IgD-negative memory B cell (primary cell): ENCODE data around the gene RAD18. TPM values are rescaled to one million over a fixed set of nuclear protein-coding genes. Genes with fewer than 3 reads are reported as not detected.

Source experiments
- H3K27ac Mint-ChIP-seq, 3 donors: one replicate each; pipeline ENCODE4 v1.8.0; 2020 to 2022; ENCODE audit warnings: mild to moderate bottlenecking in 3 of 3, mixed read lengths in 3 of 3, moderate library complexity in 1 of 3
- H3K27me3 Mint-ChIP-seq: one replicate; pipeline ENCODE4 v1.8.0; 2021; ENCODE audit warnings: mixed read lengths
- H3K36me3 Mint-ChIP-seq: one replicate; pipeline ENCODE4 v1.8.0; 2020; ENCODE audit warnings: mild to moderate bottlenecking, mixed read lengths
- H3K4me1 Mint-ChIP-seq, 3 donors: one replicate each; pipeline ENCODE4 v1.8.0; 2020 to 2022; ENCODE audit warnings: mixed read lengths in 3 of 3, mild to moderate bottlenecking in 1 of 3
- H3K4me3 Mint-ChIP-seq, 4 donors: one replicate each; pipeline ENCODE4 v1.8.0; 2020 to 2022; ENCODE audit warnings: mild to moderate bottlenecking in 4 of 4, mixed read lengths in 4 of 4, moderate library complexity in 3 of 4
- H3K9me3 Mint-ChIP-seq, 3 donors: one replicate each; pipeline ENCODE4 v1.8.0; 2020 to 2021; ENCODE audit warnings: mixed read lengths in 3 of 3, mild to moderate bottlenecking in 1 of 3
- polyA plus RNA-seq: library from polyadenylated mRNA; unstranded; fragments of 300-500 nt; fragmentation: Illumina TruSeq; gene quantifications from one replicate; pipeline ENCODE4 v1.2.3, GENCODE V29; 2021

RAD18 gene
- polyA plus RNA-seq: 15.6 TPM

- Mint-ChIP-seq H3K27me3 (peaks cover under 1% of the 10 kb centered on the region), H3K27ac (peak within 1 kb of the TSS; percentile 91 to 98 (median 97)), H3K9me3 (no peaks in the 10 kb centered on the region), H3K36me3 (no peaks in the 10 kb centered on the region), H3K4me1 (peaks cover 19 to 34% (median 21%) of the 10 kb centered on the region in 3 donors), H3K4me3 (peak within 1 kb of the TSS; percentile 94 to 99 (median 98))
Measured at GRCh38 chr3:8963137-8963853, at the start of gene RAD18. Gene RAD18 (minus strand): TSS chr3:8963472. CDS start chr3:8963385, 87 bp downstream.

- Mint-ChIP-seq H3K9me3 (peaks cover 0 to 8% (median 0%) of the 10 kb centered on the region in 3 donors), H3K27me3 (no peaks in the 10 kb centered on the region), H3K27ac (no peak overlapping the region), H3K36me3 (no peaks in the 10 kb centered on the region), H3K4me1 (peaks cover 0 to 1% (median 0%) of the 10 kb centered on the region in 3 donors), H3K4me3 (no peak overlapping the region)
Measured at GRCh38 chr3:9012521-9012920, 49.2 kb upstream of the RAD18 start.

GRCh38 chr3:9009976-9010545 is 46.8 kb upstream of the RAD18 start:
- Mint-ChIP-seq H3K27me3 (no peaks in the 10 kb centered on the region), H3K4me1 (no peaks in the 10 kb centered on the region), H3K36me3 (no peaks in the 10 kb centered on the region), H3K4me3 (no peak overlapping the region), H3K9me3 (peaks cover 0 to 8% (median under 1%) of the 10 kb centered on the region in 3 donors), H3K27ac (no peak overlapping the region)

GRCh38 chr3:9008550-9009255 is 45.4 kb upstream of the RAD18 start:
- peak overlapping the region in 1 of 3 donors; percentile 70 for H3K27ac Mint-ChIP-seq

GRCh38 chr3:9007928-9008327 is 44.7 kb upstream of the RAD18 start:
- no peaks in the 10 kb centered on the region for H3K36me3 Mint-ChIP-seq
- H3K9me3 Mint-ChIP-seq: peaks cover 0 to 7% (median 5%) of the 10 kb centered on the region in 3 donors
- no peak overlapping the region for H3K4me3 Mint-ChIP-seq
- H3K27me3 Mint-ChIP-seq: peaks cover 2% of the 10 kb centered on the region
- no peaks in the 10 kb centered on the region for H3K4me1 Mint-ChIP-seq
- peak overlapping the region in 1 of 3 donors; percentile 70 for H3K27ac Mint-ChIP-seq

More at GRCh38 chr3:9008550-9009255, 45.4 kb upstream of the RAD18 start:
- H3K36me3 Mint-ChIP-seq: no peaks in the 10 kb centered on the region
- H3K9me3 Mint-ChIP-seq: peaks cover 0 to 7% (median 5%) of the 10 kb centered on the region in 3 donors
- H3K4me3 Mint-ChIP-seq: no peak overlapping the region
- no peaks in the 10 kb centered on the region for H3K4me1 Mint-ChIP-seq
- H3K27me3 Mint-ChIP-seq: peaks cover 2% of the 10 kb centered on the region

GRCh38 chr3:9007213-9007612 is 43.9 kb upstream of the RAD18 start:
- no peak overlapping the region for H3K4me3 Mint-ChIP-seq
- H3K27ac Mint-ChIP-seq: no peak overlapping the region
- peaks cover 0 to 5% (median 5%) of the 10 kb centered on the region in 3 donors for H3K9me3 Mint-ChIP-seq
- no peaks in the 10 kb centered on the region for H3K4me1 Mint-ChIP-seq
- H3K36me3 Mint-ChIP-seq: no peaks in the 10 kb centered on the region
- peaks cover 2% of the 10 kb centered on the region for H3K27me3 Mint-ChIP-seq

GRCh38 chr3:9000041-9000440 is 36.8 kb upstream of the RAD18 start:
- Mint-ChIP-seq H3K27me3 (peaks cover 10% of the 10 kb centered on the region), H3K4me3 (no peak overlapping the region), H3K4me1 (no peaks in the 10 kb centered on the region), H3K36me3 (peaks cover 2% of the 10 kb centered on the region), H3K27ac (no peak overlapping the region), H3K9me3 (peaks cover 0 to 5% (median 2%) of the 10 kb centered on the region in 3 donors)

- Mint-ChIP-seq H3K9me3 (peaks cover 0 to 2% (median 0%) of the 10 kb centered on the region in 3 donors), H3K36me3 (peaks cover 2% of the 10 kb centered on the region), H3K4me3 (no peak overlapping the region), H3K27me3 (peaks cover 8% of the 10 kb centered on the region), H3K27ac (no peak overlapping the region), H3K4me1 (no peaks in the 10 kb centered on the region)
Measured at GRCh38 chr3:8997151-8997550, 33.9 kb upstream of the RAD18 start.

GRCh38 chr3:8996681-8997121 is 33.4 kb upstream of the RAD18 start:
- Mint-ChIP-seq H3K27me3 (peaks cover 7% of the 10 kb centered on the region), H3K4me3 (no peak overlapping the region), H3K9me3 (peaks cover 0 to 2% (median 0%) of the 10 kb centered on the region in 3 donors), H3K27ac (no peak overlapping the region), H3K4me1 (no peaks in the 10 kb centered on the region), H3K36me3 (peaks cover 2% of the 10 kb centered on the region)

GRCh38 chr3:8996216-8996615 is 32.9 kb upstream of the RAD18 start:
- H3K36me3 Mint-ChIP-seq: peaks cover 2% of the 10 kb centered on the region
- H3K27ac Mint-ChIP-seq: no peak overlapping the region
- H3K27me3 Mint-ChIP-seq: peaks cover 7% of the 10 kb centered on the region
- no peak overlapping the region for H3K4me3 Mint-ChIP-seq
- H3K9me3 Mint-ChIP-seq: peaks cover 0 to 2% (median 0%) of the 10 kb centered on the region in 3 donors
- H3K4me1 Mint-ChIP-seq: no peaks in the 10 kb centered on the region

GRCh38 chr3:8994226-8994625 is 31.0 kb upstream of the RAD18 start:
- H3K27me3 Mint-ChIP-seq: no peaks in the 10 kb centered on the region
- peak overlapping the region in 1 of 4 donors; percentile 17 for H3K4me3 Mint-ChIP-seq
- no peaks in the 10 kb centered on the region for H3K9me3 Mint-ChIP-seq
- no peaks in the 10 kb centered on the region for H3K36me3 Mint-ChIP-seq
- H3K4me1 Mint-ChIP-seq: no peaks in the 10 kb centered on the region
- H3K27ac Mint-ChIP-seq: no peak overlapping the region

- no peaks in the 10 kb centered on the region for H3K4me1 Mint-ChIP-seq
- no peak overlapping the region for H3K27ac Mint-ChIP-seq
- no peak overlapping the region for H3K4me3 Mint-ChIP-seq
- no peaks in the 10 kb centered on the region for H3K27me3 Mint-ChIP-seq
- no peaks in the 10 kb centered on the region for H3K9me3 Mint-ChIP-seq
- no peaks in the 10 kb centered on the region for H3K36me3 Mint-ChIP-seq
Measured at GRCh38 chr3:8993331-8993730, 30.1 kb upstream of the RAD18 start.

GRCh38 chr3:8992854-8993253 is 29.6 kb upstream of the RAD18 start:
- H3K27ac Mint-ChIP-seq: no peak overlapping the region
- no peaks in the 10 kb centered on the region for H3K9me3 Mint-ChIP-seq
- no peaks in the 10 kb centered on the region for H3K36me3 Mint-ChIP-seq
- no peak overlapping the region for H3K4me3 Mint-ChIP-seq
- H3K27me3 Mint-ChIP-seq: no peaks in the 10 kb centered on the region
- no peaks in the 10 kb centered on the region for H3K4me1 Mint-ChIP-seq

GRCh38 chr3:8992199-8992598 is 28.9 kb upstream of the RAD18 start:
- no peaks in the 10 kb centered on the region for H3K4me1 Mint-ChIP-seq
- no peak overlapping the region for H3K27ac Mint-ChIP-seq
- no peaks in the 10 kb centered on the region for H3K9me3 Mint-ChIP-seq
- no peaks in the 10 kb centered on the region for H3K27me3 Mint-ChIP-seq
- H3K36me3 Mint-ChIP-seq: no peaks in the 10 kb centered on the region
- no peak overlapping the region for H3K4me3 Mint-ChIP-seq
